ENCODE results near the gene PDZK1IP1.

The PDZK1IP1 gene

GRCh38 chr1:47189844-47190508 lies at the start of gene PDZK1IP1:
Gene PDZK1IP1 (minus strand): TSS chr1:47190036. CDS start chr1:47189932, 104 bp downstream.
- DNase-seq (ENCODE audit: low read depth in 3 of 3): no peak

- DNase-seq (ENCODE audit: low read depth in 3 of 3): no peak
Measured at GRCh38 chr1:47238935-47239592, 49.2 kb upstream of the PDZK1IP1 start.

- DNase-seq (ENCODE audit: low read depth in 3 of 3): no peak
Measured at GRCh38 chr1:47235806-47236205, 46.0 kb upstream of the PDZK1IP1 start.

- DNase-seq (ENCODE audit: low read depth in 3 of 3): no peak
Measured at GRCh38 chr1:47235241-47235681, 45.4 kb upstream of the PDZK1IP1 start.

- no peak for DNase-seq (ENCODE audit: low read depth in 3 of 3)
Measured at GRCh38 chr1:47233186-47233585, 43.4 kb upstream of the PDZK1IP1 start.

GRCh38 chr1:47232187-47232874 lies 42.5 kb upstream of the PDZK1IP1 start, which contains the start of gene TAL1:
Gene TAL1 (minus strand): TSS chr1:47232225. CDS start chr1:47225888, 6,337 bp downstream.
- DNase-seq (ENCODE audit: low read depth in 3 of 3): no peak

- DNase-seq (ENCODE audit: low read depth in 3 of 3): peak in 1 of 3 experiments; percentile 15
Measured at GRCh38 chr1:47231301-47232186, 41.7 kb upstream of the PDZK1IP1 start.

- DNase-seq (ENCODE audit: low read depth in 3 of 3): no peak
Measured at GRCh38 chr1:47230692-47231300, 41.0 kb upstream of the PDZK1IP1 start.

- no peak for DNase-seq (ENCODE audit: low read depth in 3 of 3)
Measured at GRCh38 chr1:47229886-47230691, 40.3 kb upstream of the PDZK1IP1 start.

- no peak for DNase-seq (ENCODE audit: low read depth in 3 of 3)
Measured at GRCh38 chr1:47229031-47229885, 39.4 kb upstream of the PDZK1IP1 start.

GRCh38 chr1:47228644-47229030 lies 38.8 kb upstream of the PDZK1IP1 start:
- no peak for DNase-seq (ENCODE audit: low read depth in 3 of 3)

- DNase-seq (ENCODE audit: low read depth in 3 of 3): no peak
Measured at GRCh38 chr1:47227341-47228232, 37.8 kb upstream of the PDZK1IP1 start.

- DNase-seq (ENCODE audit: low read depth in 3 of 3): no peak
Measured at GRCh38 chr1:47226839-47227215, 37.0 kb upstream of the PDZK1IP1 start.

GRCh38 chr1:47226121-47226838 lies 36.4 kb upstream of the PDZK1IP1 start:
- DNase-seq (ENCODE audit: low read depth in 3 of 3): no peak

GRCh38 chr1:47225430-47226100 lies 35.7 kb upstream of the PDZK1IP1 start:
- no peak for DNase-seq (ENCODE audit: low read depth in 3 of 3)

- DNase-seq (ENCODE audit: low read depth in 3 of 3): no peak
Measured at GRCh38 chr1:47224676-47225399, 35.0 kb upstream of the PDZK1IP1 start.
